ENCODE results near the gene TASL.

DNA sequence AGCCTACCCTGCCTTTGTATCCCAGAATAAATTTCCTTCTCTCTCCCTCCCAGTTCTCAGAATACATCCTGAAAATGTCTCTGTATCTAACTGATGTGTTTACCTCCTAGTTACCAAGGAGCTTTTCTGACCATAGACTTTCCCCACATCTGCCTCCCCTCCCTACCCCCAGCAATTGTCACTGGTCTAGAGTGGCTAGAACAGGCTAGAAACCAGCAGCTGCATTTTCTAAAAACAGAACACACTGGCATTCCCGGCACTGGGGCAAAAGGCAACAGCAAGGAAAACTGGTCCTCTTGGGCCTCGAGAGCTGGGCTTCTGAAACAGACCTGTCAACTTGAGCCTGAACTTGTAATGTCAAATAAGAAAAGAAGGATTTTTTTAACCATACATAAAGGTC is 16.4 kb downstream of the TASL start:
- TF ChIP-seq, protein P1, sequence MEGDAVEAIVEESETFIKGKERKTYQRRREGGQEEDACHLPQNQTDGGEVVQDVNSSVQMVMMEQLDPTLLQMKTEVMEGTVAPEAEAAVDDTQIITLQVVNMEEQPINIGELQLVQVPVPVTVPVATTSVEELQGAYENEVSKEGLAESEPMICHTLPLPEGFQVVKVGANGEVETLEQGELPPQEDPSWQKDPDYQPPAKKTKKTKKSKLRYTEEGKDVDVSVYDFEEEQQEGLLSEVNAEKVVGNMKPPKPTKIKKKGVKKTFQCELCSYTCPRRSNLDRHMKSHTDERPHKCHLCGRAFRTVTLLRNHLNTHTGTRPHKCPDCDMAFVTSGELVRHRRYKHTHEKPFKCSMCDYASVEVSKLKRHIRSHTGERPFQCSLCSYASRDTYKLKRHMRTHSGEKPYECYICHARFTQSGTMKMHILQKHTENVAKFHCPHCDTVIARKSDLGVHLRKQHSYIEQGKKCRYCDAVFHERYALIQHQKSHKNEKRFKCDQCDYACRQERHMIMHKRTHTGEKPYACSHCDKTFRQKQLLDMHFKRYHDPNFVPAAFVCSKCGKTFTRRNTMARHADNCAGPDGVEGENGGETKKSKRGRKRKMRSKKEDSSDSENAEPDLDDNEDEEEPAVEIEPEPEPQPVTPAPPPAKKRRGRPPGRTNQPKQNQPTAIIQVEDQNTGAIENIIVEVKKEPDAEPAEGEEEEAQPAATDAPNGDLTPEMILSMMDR (conservative IDR thresholded peaks at IDR 0.05 in 1 of 2, IDR thresholded peaks at IDR 0.05 in 1 of 2; ENCODE audit: low read depth in 1 of 2, low read length in 2 of 2) = no peak
- no peak for TF ChIP-seq EZH2 (IDR thresholded peaks at IDR 0.05; ENCODE audit: low read length, missing control alignments)
